HepG2 (cell line): Measurements from ENCODE around the gene POU3F3. TPM values are rescaled to one million over a fixed set of nuclear protein-coding genes. Genes with fewer than 3 reads are reported as not detected.

Source experiments
- AKNA ChIP-seq: sonication (generic); formaldehyde crosslinking; IDR thresholded peaks from 2 replicates; pipeline ENCODE4 v1.4.0; 2020; ENCODE audit warnings: missing genetic modification reagents, borderline replicate concordance
- HNRNPH1 ChIP-seq: fragments of 200-400 bp; formaldehyde crosslinking; optimal IDR thresholded peaks from 2 replicates; pipeline ENCODE3; 2017; ENCODE audit warnings: mild to moderate bottlenecking, low read depth, low read length
- HNRNPLL ChIP-seq: fragments of 200-400 bp; formaldehyde crosslinking; IDR thresholded peaks from 2 replicates; pipeline ENCODE4 v1.6.1; 2017; ENCODE audit warnings: mild to moderate bottlenecking, low read depth, low read length; ENCODE audit not compliant: poor library complexity, severe bottlenecking
- IRX3 ChIP-seq: sonication (generic); formaldehyde crosslinking; IDR thresholded peaks from 2 replicates; pipeline ENCODE4 v1.8.1; 2023; ENCODE audit warnings: mild to moderate bottlenecking, low read depth, missing genetic modification reagents, borderline replicate concordance
- ISL2 ChIP-seq: sonication (generic); formaldehyde crosslinking; IDR thresholded peaks from 2 replicates; pipeline ENCODE4 v1.5.0; 2020; ENCODE audit warnings: missing genetic modification reagents
- KLF11 ChIP-seq: IDR thresholded peaks from 2 replicates; pipeline ENCODE4 v1.6.1; 2016; ENCODE audit warnings: missing compliant biosample characterization
- MED1 ChIP-seq: sonication (generic); formaldehyde crosslinking; IDR thresholded peaks from 2 replicates; pipeline ENCODE4 v1.4.0; 2020; ENCODE audit warnings: missing genetic modification reagents
- PAF1 ChIP-seq: IDR thresholded peaks from 2 replicates; pipeline ENCODE4 v1.6.1; 2016; ENCODE audit warnings: missing genetic modification reagents, missing compliant biosample characterization
- TIGD3 ChIP-seq: sonication (generic); formaldehyde crosslinking; IDR thresholded peaks from 2 replicates; pipeline ENCODE4 v1.5.1; 2020; ENCODE audit warnings: mild to moderate bottlenecking, missing genetic modification reagents, borderline replicate concordance
- TRAFD1 ChIP-seq: sonication (generic); formaldehyde crosslinking; IDR thresholded peaks from 2 replicates; pipeline ENCODE4 v1.5.1; 2020; ENCODE audit warnings: missing genetic modification reagents, mild to moderate bottlenecking, borderline replicate concordance
- ZNF101 ChIP-seq: sonication (generic); formaldehyde crosslinking; IDR thresholded peaks from 2 replicates; pipeline ENCODE4 v1.4.0; 2020; ENCODE audit warnings: mild to moderate bottlenecking, low read depth, missing genetic modification reagents, borderline replicate concordance
- ZNF430 ChIP-seq: sonication (generic); formaldehyde crosslinking; IDR thresholded peaks from 2 replicates; pipeline ENCODE4 v1.9.0; 2021; ENCODE audit warnings: mild to moderate bottlenecking, missing genetic modification reagents
- ZNF530 ChIP-seq: sonication (generic); formaldehyde crosslinking; IDR thresholded peaks from 2 replicates; pipeline ENCODE4 v1.5.0; 2020; ENCODE audit warnings: low read depth, mild to moderate bottlenecking, missing genetic modification reagents
- ZNF589 ChIP-seq: sonication (generic); formaldehyde crosslinking; conservative IDR thresholded peaks from 2 replicates; pipeline ENCODE4 v1.8.0; 2022; ENCODE audit warnings: mild to moderate bottlenecking, moderate library complexity, missing genetic modification reagents
- ZNF879 ChIP-seq: sonication (generic); formaldehyde crosslinking; IDR thresholded peaks from 2 replicates; pipeline ENCODE4 v1.8.1; 2023; ENCODE audit warnings: missing genetic modification reagents
- polyA plus RNA-seq, 8 experiments: library from polyadenylated mRNA; depleted of rRNA in 3 of 8; stranded (reverse) in 7 of 8; unstranded in 1 of 8; fragments of >200 nt; fragmentation: Illumina TruSeq in 4 of 8; extraction: Trizol in 4 of 8; gene quantifications; 2 replicates each; pipeline versions ENCODE4 v1.2.1 to v1.2.3, GENCODE V29; 2011 to 2016; ENCODE audit warnings: low read depth in 4 of 8, missing spikeins in 1 of 8, mixed read lengths in 1 of 8; ENCODE audit not compliant: insufficient read depth in 1 of 8
- total RNA-seq, 5 experiments: library from RNA; depleted of rRNA; stranded (reverse); fragments of >200 nt; fragmentation: Illumina TruSeq; extraction: Trizol; gene quantifications; 2 replicates each; pipeline ENCODE4 v1.2.3, GENCODE V29; 2016; ENCODE audit warnings: low read depth in 1 of 5
- TF ChIP-seq, protein P1 (sequence below): sonication (generic); formaldehyde crosslinking; IDR thresholded peaks from 2 replicates; pipeline ENCODE4 v1.4.0; 2020; ENCODE audit warnings: low read depth, missing genetic modification reagents

The POU3F3 gene
- total and polyA plus RNA-seq, 2 of the 13 experiments (the other 11 are each of a cell fraction or from before 2014, with no cell fraction given) = not detected

DNA sequence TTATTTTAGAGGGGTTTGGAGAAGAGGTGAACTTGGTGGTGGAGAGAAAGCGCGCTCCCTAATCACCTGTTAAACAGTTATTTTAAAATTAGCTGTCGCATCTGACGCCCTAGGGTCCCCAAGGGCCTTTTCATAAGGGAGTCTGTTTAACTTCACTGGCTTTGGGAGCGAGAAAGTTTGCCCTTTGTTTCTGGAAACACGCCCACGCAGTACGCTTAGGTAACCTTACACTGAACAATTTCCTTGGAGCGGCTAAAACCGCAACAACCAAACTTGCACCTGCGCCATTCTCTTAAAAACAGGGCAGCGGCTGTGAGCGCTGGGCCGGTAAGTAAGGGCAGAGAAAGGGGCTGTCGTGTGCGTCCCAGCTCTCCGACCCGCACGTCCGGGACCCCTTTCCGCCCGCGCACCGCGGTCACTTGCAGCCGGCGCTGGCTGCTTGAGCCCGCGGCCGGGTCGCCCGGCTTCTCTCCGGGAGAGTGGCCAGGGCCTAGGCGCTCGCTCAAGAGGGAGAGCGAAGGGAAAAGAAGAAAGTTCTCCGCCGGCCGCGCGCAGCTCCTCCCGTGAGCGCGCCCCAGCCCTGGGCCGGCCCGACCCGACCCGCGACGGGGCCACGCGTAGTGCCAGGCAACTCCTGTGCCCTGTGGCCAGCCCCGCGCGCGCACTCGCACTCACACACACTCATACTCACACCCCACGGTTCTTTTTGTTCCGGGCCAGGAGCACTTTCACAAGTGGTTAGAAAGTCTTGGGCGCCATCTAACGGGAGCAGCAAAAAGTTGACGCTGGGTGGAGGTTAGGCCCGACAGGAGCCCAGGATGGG lies 19.2 kb downstream of the POU3F3 start (continued):
- TF ChIP-seq HNRNPLL (peak; percentile 86), AKNA (0 out of 2 replicates have a peak, but pooled peaks have one; percentile 28), PAF1 (CRISPR knock-in tag) (no peak), TIGD3 (no peak), TRAFD1 (CRISPR knock-in tag) (no peak), MED1 (CRISPR knock-in tag) (peak; percentile 33; the same call in 1 of the 2 replicates), KLF11 (CRISPR knock-in tag) (no peak), ZNF589 (CRISPR knock-in tag) (no peak), ZNF530 (CRISPR knock-in tag) (no peak), ZNF101 (CRISPR knock-in tag) (no peak), IRX3 (CRISPR knock-in tag) (0 out of 2 replicates have a peak, but pooled peaks have one; percentile 27), HNRNPH1 (no peak), ZNF430 (CRISPR knock-in tag) (no peak), ZNF879 (CRISPR knock-in tag) (no peak), ISL2 (CRISPR knock-in tag) (0 out of 2 replicates have a peak, but pooled peaks have one; percentile 13)
- TF ChIP-seq, protein P1, sequence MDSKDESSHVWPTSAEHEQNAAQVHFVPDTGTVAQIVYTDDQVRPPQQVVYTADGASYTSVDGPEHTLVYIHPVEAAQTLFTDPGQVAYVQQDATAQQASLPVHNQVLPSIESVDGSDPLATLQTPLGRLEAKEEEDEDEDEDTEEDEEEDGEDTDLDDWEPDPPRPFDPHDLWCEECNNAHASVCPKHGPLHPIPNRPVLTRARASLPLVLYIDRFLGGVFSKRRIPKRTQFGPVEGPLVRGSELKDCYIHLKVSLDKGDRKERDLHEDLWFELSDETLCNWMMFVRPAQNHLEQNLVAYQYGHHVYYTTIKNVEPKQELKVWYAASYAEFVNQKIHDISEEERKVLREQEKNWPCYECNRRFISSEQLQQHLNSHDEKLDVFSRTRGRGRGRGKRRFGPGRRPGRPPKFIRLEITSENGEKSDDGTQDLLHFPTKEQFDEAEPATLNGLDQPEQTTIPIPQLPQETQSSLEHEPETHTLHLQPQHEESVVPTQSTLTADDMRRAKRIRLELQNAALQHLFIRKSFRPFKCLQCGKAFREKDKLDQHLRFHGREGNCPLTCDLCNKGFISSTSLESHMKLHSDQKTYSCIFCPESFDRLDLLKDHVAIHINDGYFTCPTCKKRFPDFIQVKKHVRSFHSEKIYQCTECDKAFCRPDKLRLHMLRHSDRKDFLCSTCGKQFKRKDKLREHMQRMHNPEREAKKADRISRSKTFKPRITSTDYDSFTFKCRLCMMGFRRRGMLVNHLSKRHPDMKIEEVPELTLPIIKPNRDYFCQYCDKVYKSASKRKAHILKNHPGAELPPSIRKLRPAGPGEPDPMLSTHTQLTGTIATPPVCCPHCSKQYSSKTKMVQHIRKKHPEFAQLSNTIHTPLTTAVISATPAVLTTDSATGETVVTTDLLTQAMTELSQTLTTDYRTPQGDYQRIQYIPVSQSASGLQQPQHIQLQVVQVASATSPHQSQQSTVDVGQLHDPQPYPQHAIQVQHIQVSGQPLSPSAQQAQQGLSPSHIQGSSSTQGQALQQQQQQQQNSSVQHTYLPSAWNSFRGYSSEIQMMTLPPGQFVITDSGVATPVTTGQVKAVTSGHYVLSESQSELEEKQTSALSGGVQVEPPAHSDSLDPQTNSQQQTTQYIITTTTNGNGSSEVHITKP = no peak
